ENCODE data around the gene CINP.
A peak's percentile ranks its signal among the peaks of the same experiment; 100 is the strongest.
"Not testable (repeated sequence)": the region's sequence is repeated elsewhere in the genome, so short reads cannot be mapped to it uniquely, and the experiment has no call there.

The CINP gene

DNA sequence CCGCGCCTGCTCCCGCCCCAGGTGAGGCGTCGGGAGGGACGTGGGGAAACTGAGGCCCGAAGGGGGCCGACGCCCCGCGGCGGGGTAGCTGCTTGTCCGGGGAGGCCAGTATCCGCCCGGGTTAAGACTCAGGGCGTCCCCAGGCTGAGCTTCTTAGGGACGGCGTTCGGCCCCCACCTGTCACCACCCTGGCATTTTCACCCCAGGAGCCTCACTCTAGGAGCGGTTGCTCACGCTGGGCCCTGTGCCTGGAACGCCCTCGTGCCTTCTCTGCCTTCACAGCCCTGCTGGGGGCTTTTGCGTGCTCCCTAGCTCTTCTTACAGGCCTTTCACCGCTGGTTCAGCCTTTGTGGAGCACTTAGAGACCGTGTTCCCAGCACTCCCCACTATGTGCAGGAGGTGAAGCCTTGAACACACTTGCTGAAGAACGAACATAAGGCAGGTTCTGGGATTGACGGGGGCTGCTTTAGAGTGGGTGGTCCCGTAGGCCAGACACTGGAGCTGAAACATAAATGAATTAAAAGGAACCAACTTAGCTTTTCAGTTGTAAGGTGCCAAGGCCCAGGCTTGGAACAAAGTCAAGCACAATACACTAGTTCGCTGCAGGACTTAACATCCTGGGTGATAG, 42.5 kb downstream of the CINP start:
- peak; percentile 41 for DNase-seq (ENCODE audit: low spot score)

DNA sequence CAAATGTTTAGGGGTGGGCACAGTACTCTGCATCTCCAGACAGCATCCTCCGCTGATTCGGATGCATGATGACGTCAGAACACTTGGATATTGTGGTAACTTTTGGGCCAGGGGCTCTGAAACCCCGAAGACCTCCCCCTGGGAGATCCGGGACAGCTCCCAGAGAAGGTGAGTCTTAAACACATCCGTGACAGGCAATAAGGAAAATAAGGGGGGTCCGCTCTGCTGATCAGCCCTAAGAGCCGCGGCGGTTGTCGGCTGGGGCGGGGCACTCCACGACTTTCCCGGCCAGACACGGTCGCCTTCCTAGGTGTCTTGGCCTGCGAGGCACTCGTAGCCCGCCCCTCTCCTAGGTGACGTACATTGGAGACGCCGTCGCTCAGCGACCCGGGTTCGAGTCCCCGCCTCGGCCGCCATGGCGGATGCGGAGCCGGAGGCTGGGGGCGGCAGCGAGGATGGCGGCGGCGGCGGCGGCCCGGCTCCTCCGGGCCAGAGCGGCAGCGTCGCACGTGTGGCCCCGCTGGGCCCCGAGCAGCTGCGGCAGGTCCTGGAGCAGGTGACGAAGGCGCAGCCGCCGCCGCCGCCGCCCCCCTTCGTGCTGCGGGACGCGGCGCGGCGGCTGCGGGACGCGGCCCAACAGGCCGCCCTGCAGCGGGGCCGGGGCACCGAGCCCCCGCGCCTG, 43.2 kb downstream of the CINP start, which contains the start of gene ZNF839:
TSS of gene ZNF839 (plus strand) at position 396 of the 682 bp plus-strand sequence. CDS start at position 416, 20 bp downstream.
- peak; percentile 89 for DNase-seq (ENCODE audit: low spot score)

DNA sequence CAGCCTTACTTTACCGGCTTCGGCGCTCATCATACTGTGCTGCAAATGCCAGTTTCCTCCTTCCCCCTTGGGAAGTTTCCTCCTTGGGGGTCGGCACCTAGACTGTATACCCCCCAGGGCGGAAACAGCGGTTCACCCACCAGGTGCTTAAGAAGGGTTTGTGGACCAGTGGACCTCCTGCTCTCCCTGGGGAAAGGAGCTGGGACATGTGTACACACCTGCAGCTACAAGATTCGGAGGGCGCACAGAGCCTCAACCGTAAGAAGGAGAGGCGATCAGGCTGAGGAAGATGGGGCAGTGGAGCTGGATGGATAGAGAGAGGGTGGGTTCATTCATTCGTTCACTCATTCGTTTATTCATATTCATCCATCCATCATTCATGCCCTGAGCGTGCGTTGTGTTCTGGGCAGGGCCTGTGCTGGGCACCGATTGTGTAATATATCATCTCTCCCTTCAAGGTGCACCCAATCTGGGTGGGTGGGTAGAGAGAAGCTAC, 43.9 kb downstream of the CINP start:
- DNase-seq (ENCODE audit: low spot score): no peak

DNA sequence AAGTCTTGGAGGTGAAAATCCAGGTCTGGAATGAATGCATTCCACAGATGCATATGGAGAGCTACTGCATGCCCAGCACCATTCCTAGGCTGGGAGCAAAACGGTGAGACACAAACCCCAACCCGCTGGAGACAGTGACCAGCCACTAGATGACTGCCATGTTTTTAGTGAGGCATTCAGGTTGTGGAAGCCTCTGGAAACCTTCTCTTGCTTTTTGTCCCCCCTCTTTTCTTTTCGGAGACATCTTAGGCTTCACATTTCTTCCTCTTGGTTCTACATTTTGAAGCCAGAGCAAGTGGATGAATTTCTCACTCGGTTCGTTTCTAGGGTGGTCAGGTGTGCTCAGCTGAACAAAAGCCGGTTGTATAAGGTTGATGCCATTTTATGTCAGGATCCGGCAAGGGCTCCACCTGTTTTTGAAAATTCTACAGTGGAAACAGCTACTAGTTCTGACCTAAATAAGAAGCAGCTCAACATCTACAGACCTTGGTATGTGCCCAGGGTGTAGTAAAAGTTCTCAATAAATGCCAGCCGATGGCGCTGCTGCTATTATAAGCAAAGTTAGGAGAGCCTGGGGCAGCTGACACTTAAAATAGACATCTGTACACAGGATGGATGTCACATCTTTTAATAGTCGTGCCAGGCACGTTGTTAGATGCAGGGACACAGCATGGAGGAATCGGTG, 45.0 kb downstream of the CINP start:
- DNase-seq (ENCODE audit: low spot score): peak; percentile 81

DNA sequence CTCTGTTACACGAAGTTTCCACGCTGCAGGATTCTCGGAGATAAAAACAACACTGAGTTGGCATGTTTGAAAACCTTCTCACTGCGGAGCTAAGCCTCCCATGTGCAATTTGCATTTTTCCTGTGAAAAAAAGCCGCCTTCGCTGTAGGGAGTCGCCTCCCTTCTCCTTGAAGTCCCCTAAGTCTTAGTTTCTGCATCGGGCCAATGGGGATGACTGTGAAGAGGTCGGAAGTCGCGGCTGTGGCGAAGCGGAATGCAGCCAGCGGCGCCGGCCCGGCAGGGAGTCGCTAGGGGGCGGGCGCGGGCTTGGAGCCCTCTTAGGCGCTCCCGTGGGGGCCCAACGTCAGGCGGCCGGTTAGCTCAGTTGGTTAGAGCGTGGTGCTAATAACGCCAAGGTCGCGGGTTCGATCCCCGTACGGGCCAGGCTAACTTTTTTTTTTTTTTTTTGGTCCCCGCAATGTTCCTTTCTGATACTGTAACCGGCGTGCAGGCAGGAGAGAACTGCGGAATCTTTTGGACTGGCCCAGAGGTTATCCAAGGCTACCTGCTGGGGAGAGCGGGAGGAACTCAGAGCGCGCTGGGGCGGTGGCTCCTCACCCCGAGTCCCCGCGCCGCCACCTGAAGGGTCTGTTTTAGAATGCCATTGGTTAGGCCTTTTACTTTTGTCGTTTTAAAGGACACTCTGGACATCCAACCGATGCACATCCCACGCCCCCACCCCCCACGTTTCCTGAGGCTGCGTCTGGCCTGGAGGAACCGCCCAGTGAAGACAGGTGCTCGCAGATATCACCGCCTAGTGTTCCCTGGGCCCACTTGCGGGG, 45.7 kb downstream of the CINP start:
- peak; percentile 94 for DNase-seq (ENCODE audit: low spot score)

DNA sequence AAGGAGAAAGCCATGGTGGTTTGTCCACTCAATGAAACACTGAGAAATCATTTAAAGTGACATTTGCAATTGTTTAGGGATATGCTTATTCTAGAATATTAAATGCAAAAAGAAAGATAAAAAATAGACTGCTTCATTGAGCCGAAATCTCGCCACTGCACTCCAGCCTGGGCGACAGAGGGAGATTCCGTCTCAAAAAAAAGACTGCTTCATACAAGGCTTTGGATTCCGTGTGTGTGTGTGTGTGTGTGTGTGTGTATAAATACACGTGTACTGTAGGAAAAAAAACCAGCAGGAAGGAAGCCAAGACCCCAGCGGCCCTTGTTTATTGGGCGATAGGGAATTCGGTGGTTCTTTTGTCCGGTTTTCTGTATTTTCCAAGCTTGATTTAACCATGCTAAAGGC, 46.4 kb downstream of the CINP start:
- no peak for DNase-seq (ENCODE audit: low spot score)

DNA sequence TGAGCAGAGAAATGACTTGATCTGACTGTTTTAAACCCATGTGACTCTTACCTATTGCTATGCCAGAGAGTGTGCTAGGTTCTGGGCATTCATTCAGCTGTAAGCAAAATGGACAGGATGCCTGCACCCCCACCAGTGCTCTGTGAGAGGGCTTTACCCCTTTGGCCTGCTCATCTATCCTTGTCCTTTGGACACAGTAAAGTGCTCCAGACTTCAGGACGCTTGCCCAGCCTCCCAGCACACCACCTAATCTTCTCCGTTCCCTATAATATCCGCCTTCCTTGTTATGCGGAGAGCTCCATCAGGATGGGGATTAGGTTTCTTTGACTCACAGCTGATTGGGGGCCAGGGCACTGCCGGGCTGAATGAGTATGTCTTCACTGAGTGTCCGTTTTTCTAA, 47.6 kb downstream of the CINP start:
- DNase-seq (ENCODE audit: low spot score): peak; percentile 36

DNA sequence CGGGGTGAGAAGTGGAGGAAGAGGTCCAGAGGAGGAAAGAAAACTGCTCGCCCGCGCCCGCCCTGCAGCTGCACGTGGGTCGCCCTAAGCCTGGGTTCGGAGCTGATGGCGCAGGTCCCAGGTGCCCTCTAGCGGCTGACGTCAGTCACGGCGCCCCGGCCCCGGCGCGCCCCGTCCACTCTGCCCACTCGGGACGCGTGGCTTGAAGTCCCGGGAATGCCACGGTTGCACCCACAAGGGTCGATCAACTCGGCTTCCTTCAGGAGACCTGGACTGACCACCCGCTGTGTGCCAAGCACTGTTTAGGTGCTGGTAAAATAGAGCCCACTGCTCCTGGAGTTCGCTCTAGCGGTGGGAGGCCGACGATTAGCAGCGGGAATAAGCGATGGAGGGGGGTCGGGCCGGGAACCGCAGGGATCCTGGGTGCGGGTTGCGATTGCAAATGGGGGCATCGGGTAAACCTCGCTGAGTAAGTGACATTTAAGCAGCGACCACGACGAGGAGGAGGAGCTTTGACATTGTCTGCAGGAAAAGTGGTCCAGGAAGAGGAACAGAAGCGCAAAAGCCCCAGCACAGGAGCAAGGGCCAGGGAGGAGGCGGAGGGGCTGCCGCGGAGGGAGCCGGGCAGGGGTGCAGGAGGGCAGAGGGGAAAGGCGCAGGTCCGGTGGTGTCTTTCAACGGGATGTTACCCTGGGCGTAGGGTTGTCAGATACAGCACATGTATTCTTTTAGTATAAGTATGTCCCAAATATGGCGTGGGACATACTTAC, 48.3 kb downstream of the CINP start:
- peak; percentile 82 for DNase-seq (ENCODE audit: low spot score)

DNA sequence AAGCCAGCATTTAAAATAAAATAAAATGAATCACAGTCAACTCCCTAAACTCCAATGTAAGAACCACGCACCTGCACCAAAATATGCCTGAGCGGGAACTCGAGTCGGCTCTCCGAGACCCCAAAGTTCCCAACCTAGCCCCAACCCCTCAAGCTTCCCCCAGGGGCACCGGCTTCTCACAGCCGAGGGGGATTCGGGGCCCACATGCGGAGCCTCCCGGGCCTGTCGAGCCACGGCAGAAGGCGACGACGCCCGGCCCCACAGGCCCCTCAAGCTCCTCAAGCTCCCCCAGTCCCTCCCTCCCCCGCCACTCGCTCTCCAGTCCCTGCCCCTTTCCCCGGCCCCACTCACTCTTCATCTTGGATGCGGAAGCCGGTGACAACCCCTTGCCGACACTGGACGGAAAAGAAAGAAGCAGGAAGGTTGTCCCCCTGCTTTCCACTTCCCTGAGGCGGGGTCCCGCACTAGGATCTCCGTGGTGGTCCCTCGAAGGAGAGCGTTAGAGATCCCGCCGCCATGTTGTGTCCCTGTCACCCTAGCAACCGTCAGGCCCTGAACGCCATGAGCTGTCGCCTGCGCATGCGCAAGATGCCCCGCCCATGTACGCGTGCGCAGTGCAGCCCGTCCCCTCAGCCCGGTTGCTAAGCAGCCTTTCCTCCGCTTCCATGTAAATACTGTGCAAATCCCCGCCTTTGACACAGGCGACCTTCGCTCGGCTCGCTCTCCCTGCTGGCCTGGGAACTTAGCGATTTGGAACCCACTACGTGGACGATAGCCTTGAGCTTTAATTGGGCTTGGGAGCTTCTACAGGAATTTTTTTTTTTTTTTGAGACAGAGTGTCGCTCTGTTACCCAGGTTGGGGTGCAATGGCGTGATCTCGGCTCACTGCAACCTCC, 57.8 kb downstream of the CINP start, which contains the start of gene MOK:
TSS of gene MOK (minus strand) at position 554 of the 896 bp plus-strand sequence. CDS start at position 358, 196 bp downstream.
- DNase-seq (ENCODE audit: low spot score): peak; percentile 97

DNA sequence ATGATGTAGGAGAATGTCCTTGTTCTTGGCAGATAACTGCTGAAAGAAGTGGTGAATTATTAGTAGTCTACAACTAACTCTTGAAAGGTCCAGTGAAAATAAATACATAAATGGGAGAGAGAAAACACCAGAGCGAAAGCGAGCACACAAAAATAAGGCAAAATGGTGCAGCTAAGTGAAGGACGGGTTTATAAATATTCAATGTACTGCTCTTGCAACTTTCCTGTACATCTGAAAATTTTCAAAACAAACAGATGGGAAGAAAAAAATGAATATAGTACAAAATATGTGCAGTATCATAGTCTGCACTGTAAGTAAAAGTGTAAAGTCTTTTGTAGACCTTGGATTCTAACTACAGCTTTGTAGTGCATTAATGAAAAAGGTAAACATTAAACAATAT, 59.0 kb downstream of the CINP start:
- DNase-seq (ENCODE audit: low spot score): no peak

DNA sequence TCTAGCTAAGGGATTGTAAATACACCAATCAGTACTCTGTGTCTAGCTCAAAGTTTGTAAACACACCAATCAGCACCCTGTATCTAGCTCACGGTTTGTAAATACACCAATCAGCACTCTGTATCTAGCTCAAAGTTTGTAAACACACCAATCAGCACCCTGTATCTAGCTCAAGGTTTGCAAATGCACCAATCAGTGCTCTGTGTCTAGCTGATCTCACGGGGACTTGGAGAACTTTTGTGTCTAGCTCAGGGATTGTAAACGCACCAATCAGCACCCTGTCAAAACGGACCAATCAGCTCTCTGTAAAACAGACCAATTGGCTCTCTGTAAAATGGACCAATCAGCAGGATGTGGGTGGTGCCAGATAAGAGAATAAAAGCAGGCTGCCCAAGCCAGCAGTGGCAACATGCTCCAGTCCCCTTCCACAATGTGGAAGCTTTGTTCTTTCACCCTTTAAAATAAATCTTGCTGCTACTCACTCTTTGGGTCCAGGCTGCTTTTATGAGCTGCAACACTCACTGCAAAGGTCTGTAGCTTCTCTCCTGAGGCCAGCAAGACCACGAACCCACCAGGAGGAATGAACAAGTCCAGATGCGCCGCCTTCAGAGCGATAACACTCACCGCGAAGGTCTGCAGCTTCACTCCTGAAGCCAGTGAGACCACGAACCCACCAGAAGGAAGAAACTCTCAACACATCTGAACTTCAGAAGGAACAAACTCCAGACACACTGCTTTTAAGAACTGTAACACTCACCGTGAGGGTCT, 64.2 kb downstream of the CINP start:
- DNase-seq (ENCODE audit: low spot score): not testable (repeated sequence)

Data from cerebellar cortex (tissue), 1 donor.